Activated CD8-positive, alpha-beta memory T cell treated with anti-CD3 and anti-CD28 coated beads for 1 hour (primary cell): ENCODE results near the gene ASCC2.

Experiments used
- DNase-seq, 2 donors: peaks; one replicate each; pipeline ENCODE4 v3.0.0-alpha.2; 2020; ENCODE audit warnings: low read depth in 1 of 2; ENCODE audit errors: extremely low read depth in 1 of 2

The ASCC2 gene

DNA sequence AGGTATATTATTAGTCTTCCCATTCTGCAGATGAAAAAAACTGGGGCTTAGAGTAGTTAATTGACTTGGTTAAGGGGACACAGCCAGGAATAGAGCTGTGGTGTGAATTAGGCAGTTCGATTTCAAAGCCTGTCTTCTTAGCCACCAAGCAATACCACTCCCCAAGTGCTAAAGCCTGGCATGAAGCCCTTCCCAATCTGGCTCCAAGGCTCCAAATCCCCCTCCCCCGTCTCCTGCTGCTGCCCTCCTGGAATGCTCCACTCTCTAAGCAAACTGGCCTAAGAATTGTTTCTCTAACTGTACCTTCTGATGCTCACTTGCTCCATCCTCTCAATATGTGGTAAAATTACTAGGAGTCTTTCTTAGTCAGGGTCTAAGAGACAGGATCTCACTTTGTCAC is 18.6 kb downstream of the ASCC2 start:
- DNase-seq, result no peak

DNA sequence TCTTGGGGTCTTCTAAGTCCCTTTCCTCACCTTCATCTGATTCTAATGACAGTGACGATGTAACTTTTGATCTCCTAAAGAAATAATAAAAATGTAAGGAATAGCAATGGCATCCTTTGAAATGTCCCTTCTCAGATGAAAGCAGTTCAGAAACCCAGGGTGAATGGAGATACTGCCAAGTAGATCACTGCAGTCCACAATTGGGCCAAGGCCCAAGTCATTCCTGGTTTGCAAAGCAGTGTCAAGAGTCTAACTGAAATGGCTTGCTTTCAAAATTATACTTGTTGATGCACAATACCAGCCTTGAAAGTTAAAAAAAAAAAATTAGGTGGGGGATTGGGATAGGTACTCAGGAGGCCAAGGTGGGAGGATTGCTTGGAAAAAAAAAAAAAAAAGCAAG is 20.4 kb downstream of the ASCC2 start:
- DNase-seq, result no peak

DNA sequence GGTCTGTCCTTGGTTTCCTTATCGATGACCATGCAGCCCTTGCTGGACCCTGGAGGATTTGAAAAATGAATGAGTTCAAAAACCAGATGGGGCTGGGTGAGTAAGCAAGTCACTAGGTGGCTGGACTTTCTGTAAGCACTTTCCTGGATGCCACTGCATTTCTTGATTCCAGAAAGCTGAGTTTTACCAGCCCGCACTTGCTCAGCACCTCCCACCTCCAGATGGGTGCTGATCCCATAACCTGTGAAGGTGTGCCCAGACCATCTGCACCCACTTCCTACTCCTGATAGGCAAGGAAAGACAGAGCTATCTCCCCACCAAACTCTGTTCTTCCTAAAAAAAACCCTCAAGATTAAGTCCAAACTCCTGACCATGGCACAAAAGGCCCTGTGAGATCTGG is 21.1 kb downstream of the ASCC2 start:
- no peak for DNase-seq

DNA sequence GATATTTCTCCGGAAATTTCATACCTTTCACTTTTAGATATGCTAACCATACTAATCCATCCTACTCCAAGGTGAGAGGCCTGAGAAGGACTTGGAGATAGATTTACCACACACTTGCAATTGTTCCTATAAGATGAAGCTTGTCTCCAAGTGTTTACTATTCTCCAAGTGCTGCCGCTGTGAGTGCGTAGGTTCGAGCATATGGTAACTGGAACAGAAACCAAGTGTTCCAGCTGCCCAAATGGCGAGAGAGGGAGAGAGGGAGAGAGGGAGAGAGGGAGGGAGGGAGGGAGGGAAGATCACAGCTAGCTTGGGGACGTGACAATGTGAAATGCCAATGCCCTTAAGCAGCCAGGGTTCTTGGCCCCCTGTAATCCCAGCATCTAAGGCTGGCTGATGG is 21.5 kb downstream of the ASCC2 start:
- DNase-seq, result no peak

DNA sequence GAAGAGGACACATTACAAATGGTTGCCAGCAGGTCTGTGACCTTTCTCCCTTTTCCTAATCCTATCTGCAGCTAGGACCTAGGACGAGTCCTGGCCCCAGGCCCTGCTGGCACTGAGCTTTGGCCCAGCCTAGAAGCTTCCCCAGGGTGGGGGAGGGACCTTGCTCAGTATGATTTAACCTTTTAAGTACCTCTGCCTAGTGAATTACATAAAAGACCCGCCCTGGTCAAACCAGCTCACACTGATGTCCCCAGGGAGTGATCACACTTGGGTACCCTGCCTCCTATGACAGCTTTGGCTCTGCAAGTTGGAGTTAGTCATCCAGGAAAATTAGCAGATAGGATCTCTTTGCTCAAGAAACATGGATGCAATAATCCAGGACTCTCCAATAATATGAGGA is 21.9 kb downstream of the ASCC2 start:
- no peak for DNase-seq

DNA sequence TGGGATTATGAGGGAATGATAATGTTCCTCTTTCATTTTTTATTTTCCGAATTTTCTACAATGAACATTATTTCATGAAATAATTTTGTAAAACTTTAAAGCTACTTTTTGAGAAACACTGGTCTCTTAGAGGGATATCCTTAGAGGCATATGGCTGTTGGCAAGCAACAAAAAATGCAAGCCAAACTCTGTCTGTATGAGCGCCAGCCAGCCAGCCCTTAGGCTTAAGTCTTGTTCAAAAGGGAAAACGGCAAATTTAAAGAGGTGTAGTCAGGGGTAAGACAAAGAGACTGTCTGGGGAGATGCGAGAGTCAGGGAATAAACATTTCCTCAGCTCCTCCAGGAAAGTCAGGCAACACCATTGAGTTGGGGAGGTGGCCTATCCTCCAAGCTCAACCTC is 22.5 kb downstream of the ASCC2 start:
- DNase-seq, result no peak

DNA sequence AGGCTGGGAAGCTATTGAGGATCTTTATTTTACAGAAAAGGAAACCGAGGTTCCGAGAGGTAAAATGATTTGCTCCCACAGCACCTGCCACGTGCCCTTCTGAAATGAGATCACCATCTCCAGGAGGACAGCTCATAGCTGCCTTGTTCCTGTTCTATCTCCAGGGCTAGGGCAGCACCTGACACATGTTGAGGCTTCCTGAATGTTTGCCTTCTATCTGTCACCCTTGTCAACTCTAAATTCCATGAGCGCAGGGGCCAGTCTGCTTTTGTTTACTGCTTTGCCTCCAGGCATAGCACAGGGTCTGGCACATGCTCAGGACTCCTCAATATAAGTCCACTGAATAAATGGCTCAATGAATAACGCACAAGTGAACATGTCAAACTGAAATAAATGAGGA is 24.1 kb downstream of the ASCC2 start:
- DNase-seq, result no peak

DNA sequence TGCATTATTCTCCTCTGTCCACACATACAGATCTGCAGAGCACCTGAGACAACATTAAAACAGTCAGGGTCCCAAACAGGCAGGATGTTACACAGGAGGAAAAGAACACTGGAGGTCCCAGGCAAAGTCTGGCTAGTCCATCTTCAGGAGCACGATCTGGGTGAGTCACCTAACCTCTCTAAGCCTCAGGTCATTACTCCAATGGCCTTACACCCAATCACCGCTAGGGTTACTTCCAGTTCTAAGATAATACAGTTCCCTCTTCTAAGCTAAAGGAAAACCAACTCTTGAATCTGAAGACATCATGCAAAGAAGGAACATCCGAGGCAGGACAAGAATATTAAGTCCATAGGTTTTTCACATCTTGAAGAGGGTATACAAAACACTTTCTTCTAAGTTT is 24.5 kb downstream of the ASCC2 start:
- DNase-seq, result no peak

DNA sequence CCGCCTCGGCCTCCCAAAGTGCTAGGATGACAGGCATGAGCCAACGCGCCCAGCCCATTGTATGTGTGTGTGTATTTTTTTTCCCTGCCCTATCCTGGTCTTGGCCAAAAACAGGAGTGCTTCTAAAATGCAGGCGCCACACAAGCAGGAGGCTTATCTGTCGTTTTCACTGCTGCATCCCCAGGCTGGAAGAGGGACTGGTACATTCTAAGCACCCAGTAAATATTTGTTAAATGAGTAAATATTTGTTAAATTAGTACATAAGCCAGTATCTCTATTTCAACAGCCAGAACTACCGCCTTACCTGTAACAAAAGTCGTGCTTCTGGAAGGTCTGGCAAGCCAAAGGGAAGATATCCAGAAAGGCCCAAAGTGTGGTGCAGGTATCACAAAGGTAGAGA is 24.9 kb downstream of the ASCC2 start:
- DNase-seq, result no peak

DNA sequence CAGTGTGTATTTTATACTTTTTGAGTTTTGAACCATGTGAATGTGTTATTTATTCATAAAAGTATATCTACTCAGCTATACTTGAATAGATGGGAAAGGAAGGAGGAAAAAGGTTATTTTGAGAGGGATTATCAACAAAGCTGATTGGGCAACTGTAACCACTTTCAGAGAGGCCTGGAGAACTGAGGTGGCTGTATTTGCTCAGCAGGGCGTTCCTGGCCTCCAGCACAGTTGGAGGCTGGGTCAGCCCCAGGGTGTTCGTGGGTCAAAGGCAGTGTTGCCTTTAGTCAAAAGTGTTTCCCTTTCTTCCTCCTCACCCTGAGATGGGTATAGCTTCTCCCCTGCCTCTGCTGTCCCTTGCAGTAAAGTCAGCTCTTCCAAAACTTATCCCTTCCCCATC is 26.7 kb downstream of the ASCC2 start:
- DNase-seq, result no peak

DNA sequence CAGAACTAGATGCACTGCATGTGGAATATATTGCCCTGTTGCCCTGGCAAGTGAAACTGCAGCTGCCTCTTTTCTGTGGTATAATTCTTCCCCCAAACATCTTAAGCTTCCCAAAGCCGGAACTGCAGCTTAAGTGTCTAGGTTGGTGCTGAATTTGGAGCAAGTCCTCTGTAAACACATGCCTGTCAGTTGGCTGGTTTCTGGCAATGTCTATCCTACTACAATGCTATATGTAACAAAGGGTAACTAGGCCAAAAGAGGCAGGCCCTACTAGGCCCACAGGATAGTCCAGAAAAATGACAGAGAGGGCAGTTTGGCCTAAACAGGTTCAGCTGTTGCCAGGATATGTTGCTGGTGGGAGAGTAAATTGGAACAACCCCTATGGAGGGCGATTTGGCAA is 27.9 kb downstream of the ASCC2 start:
- DNase-seq, result no peak

DNA sequence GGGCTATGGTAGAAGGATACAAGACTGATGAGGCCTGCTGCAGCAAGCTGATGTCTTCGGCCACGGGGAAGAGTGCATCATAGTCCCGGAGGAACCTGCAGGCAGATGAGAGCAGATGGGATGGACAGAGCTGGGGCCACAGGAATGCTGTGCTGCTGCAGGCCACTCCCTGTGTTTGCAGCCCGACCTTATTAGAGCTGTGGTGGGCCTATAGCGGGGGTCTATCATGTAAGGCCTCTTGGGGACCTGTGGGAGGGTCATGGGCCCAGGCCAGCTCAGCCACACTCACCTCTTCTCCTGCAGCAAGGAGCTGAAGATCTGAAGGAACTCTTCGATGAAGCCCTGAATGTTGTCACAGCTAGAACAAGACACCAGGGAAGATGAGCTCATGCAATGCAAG is 31.9 kb downstream of the ASCC2 start:
- no peak for DNase-seq

DNA sequence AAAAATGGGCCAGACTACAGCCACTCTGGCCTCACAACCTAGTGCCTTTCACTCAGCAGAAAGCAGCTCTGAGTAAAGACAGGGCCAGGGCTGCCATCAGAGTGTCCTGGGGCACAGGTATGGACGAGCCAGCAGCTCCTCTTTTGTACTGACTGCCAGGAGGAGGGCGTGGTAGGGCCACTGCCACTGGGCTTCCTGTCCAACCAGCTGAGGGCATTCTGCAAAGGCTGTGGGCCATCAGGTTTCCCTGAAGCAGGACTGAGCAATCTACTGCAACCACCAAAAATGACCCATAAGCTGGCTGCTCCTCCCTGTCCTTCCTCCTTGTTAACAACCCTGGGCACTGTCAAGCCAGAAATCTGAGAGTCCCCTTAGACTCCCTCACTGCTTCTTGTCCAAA is 33.1 kb downstream of the ASCC2 start:
- no peak for DNase-seq

DNA sequence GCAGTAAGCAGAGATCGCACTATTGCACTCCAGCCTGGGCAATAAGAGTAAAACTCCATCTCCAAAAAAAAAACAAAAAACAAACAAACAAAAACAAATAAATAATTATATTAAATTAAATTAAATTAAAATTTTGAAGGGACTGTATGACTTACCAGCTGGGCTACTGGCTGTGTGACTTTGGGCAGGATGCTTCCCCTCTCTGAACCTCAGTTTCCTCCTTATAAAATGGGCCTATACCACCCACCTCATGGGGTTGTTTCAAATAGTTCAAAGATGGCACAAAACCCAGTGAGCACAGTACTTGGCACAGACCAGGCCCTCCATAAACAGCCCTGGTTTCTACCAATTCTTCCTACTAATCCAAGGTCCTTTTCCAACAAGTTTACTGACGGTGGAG is 34.9 kb downstream of the ASCC2 start:
- DNase-seq, result no peak

DNA sequence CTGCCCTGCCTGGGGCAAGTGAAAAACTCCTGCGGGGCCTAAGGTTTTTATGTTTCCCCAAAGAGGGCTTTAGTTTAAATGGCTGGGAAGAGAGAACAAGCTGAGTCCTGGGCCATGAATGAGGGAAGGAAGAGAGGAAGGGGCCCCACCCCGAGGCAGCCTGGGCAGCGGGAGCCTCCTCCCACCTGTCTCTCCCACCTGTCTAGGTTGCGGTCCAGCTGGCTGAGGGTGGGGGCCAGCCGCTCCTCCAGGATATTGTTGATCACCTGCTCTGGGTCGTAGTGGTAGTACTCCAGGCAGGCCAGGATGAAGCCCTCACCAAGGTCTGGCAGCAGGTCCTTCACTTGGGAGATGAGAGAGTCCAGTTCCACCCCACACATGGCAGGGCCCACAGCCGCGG is 36.3 kb downstream of the ASCC2 start:
- DNase-seq, result no peak

DNA sequence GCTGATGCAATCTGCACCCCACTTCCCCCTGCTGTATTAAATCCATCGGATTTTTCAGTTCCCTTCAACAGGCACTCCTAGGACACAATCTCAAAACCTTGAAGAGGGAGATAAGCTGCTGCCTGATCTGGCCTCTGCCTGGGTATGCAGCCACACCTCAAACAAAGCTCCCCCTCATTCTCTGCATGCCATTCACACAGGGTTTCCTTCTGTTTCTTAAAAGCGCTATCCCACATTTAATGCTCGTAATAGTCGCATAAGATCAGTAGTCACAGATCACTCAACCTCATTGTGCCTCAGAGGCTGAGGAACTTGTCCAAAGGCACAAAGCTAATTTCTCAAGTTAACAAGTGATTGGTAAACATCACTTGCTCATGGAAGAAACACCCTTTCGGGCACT is 36.9 kb downstream of the ASCC2 start:
- DNase-seq, result no peak

DNA sequence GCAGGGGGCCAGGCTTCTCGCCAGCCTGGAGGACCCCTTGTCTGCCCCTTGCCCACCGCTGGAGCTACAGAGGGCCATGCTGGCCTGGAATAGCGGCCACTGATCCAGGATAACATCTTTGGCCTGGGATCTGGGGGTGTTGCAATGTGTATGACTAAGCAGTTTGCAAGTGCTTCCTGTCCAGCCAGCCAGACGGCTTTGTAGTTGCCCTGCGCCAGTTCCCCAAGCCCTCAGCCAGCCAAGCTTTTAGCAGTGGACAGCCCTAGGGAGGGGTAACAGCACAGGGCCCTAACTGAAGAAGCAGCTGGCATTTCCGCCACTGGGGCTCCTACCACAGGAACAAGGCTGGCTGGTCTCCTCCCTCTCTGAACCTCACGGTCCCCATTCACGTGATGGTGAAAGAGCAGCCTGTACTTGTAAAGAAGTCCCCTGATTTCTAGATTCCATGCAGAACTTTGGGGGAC is 38.8 kb downstream of the ASCC2 start:
- DNase-seq, result no peak

DNA sequence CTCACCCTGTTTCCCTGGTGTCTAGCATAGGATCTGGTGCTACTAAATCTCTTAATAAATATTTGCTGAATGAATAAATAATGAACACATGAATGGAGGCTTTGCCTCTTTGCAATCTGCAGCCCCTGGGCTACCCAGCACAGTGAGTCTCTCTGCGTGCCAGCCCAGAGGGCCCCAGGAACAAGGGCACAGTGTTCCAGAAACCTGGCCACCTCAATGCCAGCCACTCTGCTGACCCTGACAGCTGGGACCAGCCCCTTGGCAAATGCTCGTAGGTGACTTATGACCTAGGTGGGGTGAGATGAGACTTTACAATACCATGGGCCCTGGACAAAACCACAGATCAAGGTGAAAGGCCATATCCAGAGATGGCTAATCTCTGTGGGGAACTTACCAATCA is 39.3 kb downstream of the ASCC2 start:
- DNase-seq, result no peak

DNA sequence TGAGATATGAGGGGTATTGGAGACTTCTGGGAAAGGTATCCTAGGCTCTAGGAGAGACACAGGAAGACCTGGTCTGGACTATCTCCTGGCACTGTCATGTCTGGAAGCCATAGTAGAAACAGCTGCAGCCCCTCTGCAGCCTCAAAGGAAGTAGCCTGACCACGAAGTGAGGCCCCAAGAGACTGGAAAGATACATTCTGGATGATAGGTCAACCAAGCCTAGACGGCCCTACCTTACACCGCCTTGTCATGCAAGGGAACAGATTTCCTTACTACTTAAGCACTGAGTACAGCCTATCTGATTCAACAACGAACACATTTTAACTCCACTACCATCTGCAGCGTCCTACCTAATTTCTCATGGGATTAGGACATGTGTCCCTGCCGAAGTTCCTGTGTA is 39.8 kb downstream of the ASCC2 start:
- DNase-seq, result no peak

DNA sequence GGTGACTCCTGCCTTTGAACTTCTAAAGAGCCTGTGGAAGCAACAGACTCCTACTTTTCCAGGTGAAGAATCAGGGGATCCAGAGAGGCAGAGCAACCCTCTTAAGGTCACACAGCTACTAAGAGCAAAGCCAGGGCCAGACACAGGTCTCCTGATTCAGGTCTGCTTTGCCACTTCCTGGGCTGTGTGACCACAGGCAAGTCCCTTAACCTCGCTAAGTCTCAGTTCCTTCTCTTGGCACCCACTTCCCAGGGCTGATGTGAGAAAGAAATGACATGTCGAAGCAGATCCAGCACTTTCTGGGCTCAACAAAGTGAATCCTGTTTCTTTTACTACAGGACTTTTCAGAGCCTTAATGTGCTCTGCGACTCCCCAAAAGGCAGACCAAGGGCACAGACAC is 40.7 kb downstream of the ASCC2 start:
- no peak for DNase-seq

DNA sequence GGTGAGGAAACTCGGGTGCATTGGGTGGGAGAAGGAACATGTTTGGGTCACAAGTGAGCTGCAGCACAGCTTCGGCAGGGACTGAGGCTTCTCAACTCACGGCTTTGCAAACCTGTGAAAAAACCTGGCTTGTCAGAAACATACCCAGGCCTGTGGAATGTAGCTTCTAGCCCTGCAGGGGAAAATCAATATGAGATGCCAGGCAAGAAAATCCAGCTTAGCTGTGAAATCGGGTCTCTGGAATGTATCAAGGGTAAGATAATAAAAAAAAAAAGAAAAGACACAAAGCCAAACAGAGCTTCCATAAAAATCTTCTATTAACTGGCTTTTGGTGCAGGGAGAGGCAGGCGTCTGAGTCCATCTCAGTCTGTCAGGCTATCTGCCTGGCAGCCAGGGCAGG is 42.4 kb downstream of the ASCC2 start:
- DNase-seq, result no peak

DNA sequence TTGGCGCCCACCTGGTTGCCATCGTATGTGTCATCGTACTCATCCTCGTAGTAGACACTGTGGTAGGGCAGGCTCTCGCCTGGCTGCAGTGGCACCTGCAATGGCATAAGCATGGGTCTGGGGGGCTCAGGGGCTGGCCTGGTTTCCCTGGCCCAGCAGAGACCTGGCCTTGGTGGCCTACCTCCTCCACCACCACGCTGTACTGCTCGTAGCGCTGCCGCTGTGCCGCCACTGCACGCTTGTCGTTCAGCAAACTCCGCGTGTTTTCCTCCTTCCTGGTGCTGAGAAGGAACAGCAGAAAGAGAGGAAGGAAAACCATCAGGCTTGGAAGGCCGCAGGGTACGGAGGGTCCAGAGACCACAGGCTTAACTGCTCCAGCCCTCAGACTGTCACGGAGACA is 44.7 kb downstream of the ASCC2 start:
- DNase-seq, result no peak

DNA sequence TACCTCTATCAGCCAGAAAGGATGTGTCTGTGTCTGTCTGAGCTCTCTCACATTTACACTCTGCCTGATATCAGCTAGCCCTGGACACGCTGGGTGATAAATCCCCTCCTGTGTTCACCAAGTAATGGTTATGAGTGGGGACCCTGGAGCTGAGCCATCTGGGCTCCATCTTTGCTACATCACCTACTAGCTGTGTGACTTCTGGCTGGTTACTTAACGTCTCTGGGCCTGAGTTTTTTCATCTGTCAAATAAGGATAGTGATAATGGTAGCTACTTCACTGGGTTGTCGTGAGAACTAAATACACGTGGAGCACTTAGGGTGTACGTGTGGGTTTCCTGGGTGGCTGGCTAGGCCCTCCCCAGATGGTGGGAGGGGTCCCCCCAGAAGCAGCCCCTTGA is 48.0 kb downstream of the ASCC2 start:
- no peak for DNase-seq
